Skeletal muscle satellite cell (primary cell): ENCODE data around the gene UST.
"Not testable (repeated sequence)": the region's sequence is repeated elsewhere in the genome, so short reads cannot be mapped to it uniquely, and the experiment has no call there.

Source experiments
- H3K27me3 ChIP-seq: 2 replicates; pipeline ENCODE4 v1.7.0; 2013; ENCODE audit warnings: low read length; ENCODE audit not compliant: control insufficient read depth, insufficient read depth
- H3K36me3 ChIP-seq: 2 replicates; pipeline ENCODE4 v1.7.0; 2013; ENCODE audit warnings: mild to moderate bottlenecking, control low read depth, low read length; ENCODE audit not compliant: insufficient read depth
- H3K4me1 ChIP-seq: 2 replicates; pipeline ENCODE4 v1.7.0; 2013; ENCODE audit warnings: low read length; ENCODE audit not compliant: control insufficient read depth, insufficient read depth
- H3K4me2 ChIP-seq: 2 replicates; pipeline ENCODE4 v1.7.0; 2013; ENCODE audit warnings: mild to moderate bottlenecking, low read length
- H3K4me3 ChIP-seq: 2 replicates; pipeline ENCODE4 v1.7.0; 2013; ENCODE audit warnings: low read length
- H3K9ac ChIP-seq: 2 replicates; pipeline ENCODE4 v1.7.0; 2013; ENCODE audit warnings: mild to moderate bottlenecking, low read depth, low read length, moderate library complexity
- H3K9me3 ChIP-seq: replicated peaks from 2 replicates; pipeline ENCODE4 v1.7.0; 2013; ENCODE audit warnings: mild to moderate bottlenecking, control low read depth, low read length

Gene UST

DNA sequence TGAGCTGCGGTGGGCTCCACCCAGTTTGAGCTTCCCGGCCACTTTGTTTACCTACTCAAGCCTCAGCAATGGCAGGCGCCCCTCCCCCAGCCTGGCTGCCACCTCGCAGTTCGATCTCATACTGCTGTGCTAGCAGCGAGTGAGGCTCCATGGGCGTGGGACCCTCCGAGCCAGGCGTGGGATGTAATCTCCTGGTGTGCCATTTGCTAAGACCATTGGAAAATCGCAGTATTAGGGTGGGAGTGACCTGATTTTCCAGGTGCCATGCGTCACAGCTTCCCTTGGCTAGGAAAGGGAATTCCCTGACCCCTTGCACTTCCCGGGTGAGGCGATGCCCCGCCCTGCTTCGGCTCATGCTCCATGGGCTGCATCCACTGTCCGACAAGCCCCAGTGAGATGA is 117.3 kb downstream of the UST start:
- not testable (repeated sequence) for H3K9me3 ChIP-seq

DNA sequence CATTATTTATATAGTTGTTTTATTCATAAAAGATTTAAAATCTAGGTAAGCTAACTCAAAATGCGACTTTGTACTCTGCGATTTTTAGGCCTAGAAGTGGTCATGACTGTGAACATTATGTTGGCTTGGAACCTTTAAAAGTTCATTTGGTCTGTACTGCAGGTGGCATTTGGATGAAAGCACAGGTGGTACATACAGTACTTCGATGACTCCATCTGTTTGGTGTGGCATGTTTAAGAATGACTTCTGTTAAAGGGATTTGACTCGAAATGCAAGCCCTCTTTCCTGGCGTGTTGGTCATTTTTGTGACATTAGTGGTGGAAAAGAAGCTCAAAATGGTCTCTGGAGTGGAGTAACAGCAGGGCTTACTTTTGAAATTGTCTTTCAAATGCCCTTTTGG is 118.1 kb downstream of the UST start:
- no peak overlapping the region for H3K4me3 ChIP-seq
- H3K9me3 ChIP-seq: no peaks in the 10 kb centered on the region
- H3K4me1 ChIP-seq: peaks cover 31% of the 10 kb centered on the region
- H3K4me2 ChIP-seq: no peak overlapping the region
- no peaks in the 10 kb centered on the region for H3K36me3 ChIP-seq
- no peaks in the 10 kb centered on the region for H3K27me3 ChIP-seq
- H3K9ac ChIP-seq: no peak overlapping the region

More for the DNA sequence above, 117.3 kb downstream of the UST start:
- not testable (repeated sequence) for H3K4me3 ChIP-seq, H3K36me3 ChIP-seq, H3K4me2 ChIP-seq, H3K27me3 ChIP-seq, H3K9ac ChIP-seq
- H3K4me1 ChIP-seq: peaks cover 25% of the 10 kb centered on the region

DNA sequence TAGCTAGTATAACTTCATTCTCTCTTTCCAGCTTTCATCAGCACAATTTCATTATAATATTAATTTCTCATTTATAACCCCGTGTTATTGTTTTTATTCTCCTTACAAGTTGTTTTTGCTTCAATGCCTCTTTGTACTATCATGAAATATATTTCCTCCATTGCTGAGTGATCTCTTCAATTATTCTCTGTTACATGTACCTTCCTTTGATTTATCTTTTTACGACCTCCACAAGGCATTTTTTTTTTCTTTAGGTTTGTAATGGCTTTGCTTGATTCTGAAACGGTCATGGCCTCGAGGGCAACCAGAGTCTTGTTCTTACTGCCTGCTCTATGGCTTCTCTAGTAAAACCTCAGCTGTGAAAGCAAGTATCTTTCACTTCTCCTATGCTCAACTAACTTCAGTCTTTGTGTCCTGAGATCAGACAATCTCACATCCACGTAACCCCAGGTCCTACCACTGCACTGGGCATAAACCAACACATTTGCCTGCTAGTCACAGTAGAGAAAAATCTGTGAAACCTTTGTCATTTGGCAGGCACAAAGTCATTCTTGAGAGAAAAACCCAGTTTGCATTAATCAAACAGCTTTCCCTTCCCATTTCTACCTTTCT is 119.9 kb downstream of the UST start:
- H3K4me1 ChIP-seq: peaks cover 37% of the 10 kb centered on the region
- no peak overlapping the region for H3K9ac ChIP-seq

DNA sequence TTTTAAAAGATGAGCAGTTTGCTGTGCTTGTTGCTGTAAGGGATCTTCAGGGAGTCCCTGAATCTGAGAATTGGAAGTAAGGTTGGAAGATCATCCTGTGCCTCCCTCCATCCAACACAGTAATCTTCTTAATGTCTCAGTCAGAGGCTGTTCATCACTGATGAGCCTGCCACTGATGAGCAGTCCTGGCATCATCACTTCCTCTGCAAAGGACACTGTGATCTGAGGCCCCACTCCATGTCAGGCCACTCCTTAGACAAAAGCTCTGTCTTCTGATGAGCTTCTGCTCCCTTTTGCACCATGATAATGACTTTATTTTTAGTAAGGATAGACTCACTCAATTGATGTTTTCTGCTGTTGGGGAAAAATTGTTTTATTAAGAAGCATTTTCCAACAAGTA is 121.0 kb downstream of the UST start:
- Histone ChIP-seq H3K9me3 (no peaks in the 10 kb centered on the region), H3K27me3 (no peaks in the 10 kb centered on the region), H3K36me3 (no peaks in the 10 kb centered on the region), H3K4me3 (no peak overlapping the region), H3K4me1 (peaks cover 37% of the 10 kb centered on the region), H3K9ac (peak overlapping the region; percentile 7), H3K4me2 (peak overlapping the region; percentile 51)

More for the DNA sequence above, 119.9 kb downstream of the UST start:
- Histone ChIP-seq H3K36me3 (no peaks in the 10 kb centered on the region), H3K4me2 (no peak overlapping the region), H3K4me3 (no peak overlapping the region), H3K27me3 (no peaks in the 10 kb centered on the region), H3K9me3 (no peaks in the 10 kb centered on the region)

DNA sequence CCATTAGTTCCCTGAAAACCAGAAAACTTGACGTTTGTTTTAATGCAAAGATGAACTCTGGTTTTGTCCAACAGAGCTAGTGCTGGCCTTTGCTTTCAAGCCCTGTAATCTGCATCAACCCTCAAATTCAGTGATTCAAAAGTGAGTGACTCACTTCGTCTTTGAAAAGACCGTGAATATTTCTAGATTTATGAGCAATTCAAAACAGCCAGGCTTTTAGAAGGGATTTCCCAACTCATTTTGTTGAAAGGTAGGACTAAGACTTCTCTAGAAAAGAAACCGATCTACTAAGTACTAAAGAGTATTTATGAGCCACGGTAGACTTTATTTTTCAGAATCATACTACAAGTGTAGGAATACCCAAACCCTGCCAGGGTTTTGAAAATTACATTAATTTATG is 121.5 kb downstream of the UST start:
- H3K4me3 ChIP-seq: no peak overlapping the region

DNA sequence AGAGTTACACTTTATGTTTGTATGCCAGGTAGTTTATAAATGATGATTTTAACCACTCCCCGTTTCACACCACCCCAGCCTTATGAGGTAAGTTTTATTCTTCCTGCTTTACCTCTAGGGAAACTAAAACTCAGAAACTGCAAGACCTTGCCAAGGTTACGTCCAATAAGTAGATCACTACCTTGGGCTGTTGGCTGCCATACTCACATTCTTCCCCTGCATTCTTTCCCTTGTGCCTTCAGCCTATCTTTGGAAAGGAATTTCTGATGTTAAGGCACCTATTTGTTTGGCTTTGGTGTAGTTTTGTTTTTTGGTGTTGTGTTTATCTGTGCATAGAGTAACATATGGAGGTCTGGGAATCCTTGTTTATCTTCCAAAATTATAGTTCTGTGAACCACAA is 122.1 kb downstream of the UST start:
- no peak overlapping the region for H3K4me3 ChIP-seq

More for the DNA sequence above, 121.5 kb downstream of the UST start:
- peaks cover 37% of the 10 kb centered on the region for H3K4me1 ChIP-seq
- H3K9me3 ChIP-seq: no peaks in the 10 kb centered on the region
- peak overlapping the region; percentile 51 for H3K4me2 ChIP-seq
- no peaks in the 10 kb centered on the region for H3K36me3 ChIP-seq
- H3K9ac ChIP-seq: peak overlapping the region; percentile 7
- H3K27me3 ChIP-seq: no peaks in the 10 kb centered on the region

DNA sequence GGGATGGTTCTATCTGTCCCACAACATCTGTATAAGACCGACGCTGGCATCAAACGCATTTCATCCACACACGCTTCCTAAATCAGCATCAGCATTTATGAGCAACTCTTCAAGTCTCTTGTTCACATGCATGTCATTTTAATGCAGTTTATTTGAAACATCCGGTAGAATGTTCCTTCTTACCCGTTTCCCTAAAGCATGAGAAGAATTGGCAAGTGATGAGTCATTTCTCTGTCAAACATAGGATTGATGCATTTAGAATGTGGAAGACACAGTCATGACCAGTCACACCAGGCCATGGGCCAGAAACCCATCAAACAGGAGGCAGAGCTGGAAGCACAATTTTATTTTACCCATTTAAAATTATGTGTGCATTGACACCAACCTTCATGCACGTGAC is 122.8 kb downstream of the UST start:
- H3K4me3 ChIP-seq: no peak overlapping the region
- H3K4me1 ChIP-seq: peaks cover 37% of the 10 kb centered on the region
- peak overlapping the region; percentile 3 for H3K9ac ChIP-seq
- H3K27me3 ChIP-seq: no peaks in the 10 kb centered on the region
- H3K36me3 ChIP-seq: no peaks in the 10 kb centered on the region
- peak overlapping the region; percentile 10 for H3K4me2 ChIP-seq
- no peaks in the 10 kb centered on the region for H3K9me3 ChIP-seq

More for the DNA sequence above, 122.1 kb downstream of the UST start:
- no peaks in the 10 kb centered on the region for H3K9me3 ChIP-seq
- peaks cover 37% of the 10 kb centered on the region for H3K4me1 ChIP-seq
- H3K36me3 ChIP-seq: no peaks in the 10 kb centered on the region
- peak overlapping the region; percentile 51 for H3K4me2 ChIP-seq
- no peaks in the 10 kb centered on the region for H3K27me3 ChIP-seq
- H3K9ac ChIP-seq: peak overlapping the region; percentile 3

DNA sequence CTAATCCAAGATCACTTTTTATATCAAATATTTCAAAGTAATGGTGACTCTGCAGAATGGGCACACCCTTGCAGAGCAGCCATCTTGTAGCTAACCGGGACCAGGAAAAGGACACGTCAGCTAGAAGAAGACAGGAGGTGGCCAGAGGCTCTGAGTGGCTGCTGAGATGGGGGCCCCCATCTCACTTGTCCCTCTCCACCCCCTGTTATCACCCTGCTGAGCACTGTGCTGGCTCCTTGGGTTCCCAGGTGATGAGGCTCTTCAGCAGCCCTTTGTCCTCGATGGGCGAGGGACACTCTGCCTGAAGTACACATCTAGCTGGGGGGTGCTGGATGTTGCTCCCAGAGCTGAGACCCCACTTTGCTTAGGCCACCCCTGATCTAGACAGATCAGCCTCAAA is 126.3 kb downstream of the UST start:
- H3K4me1 ChIP-seq: peaks cover 22% of the 10 kb centered on the region
- H3K27me3 ChIP-seq: no peaks in the 10 kb centered on the region

DNA sequence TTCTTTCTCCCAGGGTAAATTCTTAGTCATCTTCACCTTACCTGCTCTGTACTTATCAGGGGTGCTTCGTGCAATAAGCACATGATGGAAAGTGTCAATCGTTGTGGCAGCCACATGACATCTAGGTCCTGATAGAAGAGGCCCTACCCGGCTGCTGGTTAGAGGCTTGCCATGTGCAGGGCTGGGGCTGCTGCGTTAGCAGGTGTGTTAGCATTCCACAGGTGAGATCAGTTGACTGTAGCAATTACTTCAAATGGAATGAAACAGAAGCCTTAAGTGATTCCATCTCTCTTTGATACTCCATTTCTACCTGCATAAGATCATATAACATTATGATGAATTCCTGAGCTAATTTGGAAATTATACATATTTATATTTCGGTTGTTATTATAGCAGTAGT is 127.0 kb downstream of the UST start:
- no peaks in the 10 kb centered on the region for H3K36me3 ChIP-seq
- no peak overlapping the region for H3K9ac ChIP-seq

More for the DNA sequence above, 126.3 kb downstream of the UST start:
- H3K9ac ChIP-seq: no peak overlapping the region
- H3K4me2 ChIP-seq: no peak overlapping the region
- no peak overlapping the region for H3K4me3 ChIP-seq
- H3K9me3 ChIP-seq: no peaks in the 10 kb centered on the region
- no peaks in the 10 kb centered on the region for H3K36me3 ChIP-seq

DNA sequence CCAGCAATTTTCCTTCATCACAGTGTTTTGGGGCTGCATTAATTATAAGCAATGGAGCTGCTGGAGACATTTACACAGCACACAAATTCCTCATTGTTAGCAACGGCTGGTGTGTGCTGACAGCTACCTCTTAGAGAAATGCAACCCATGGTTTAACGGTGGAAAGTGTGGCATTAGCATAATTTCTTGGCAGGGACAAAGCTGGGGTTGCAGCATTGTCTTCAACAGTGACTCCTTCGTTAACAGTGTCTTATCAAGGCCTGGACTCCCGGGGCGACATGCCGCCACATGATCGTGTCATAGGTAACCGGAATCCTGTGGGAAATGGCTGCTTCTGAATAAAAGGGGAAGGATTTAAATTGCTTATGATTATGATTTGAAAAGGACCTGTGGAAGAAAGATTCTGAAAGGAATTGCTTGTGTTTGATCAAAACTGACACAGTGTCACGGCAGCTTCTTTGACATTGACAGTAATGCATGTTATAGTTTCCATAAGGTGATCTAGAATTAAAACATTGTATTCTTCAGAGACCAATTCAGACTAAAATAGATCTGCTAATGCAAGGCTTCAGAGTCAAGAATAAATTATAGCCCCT is 128.0 kb downstream of the UST start:
- no peak overlapping the region for H3K9ac ChIP-seq

More for the DNA sequence above, 127.0 kb downstream of the UST start:
- Histone ChIP-seq H3K4me1 (peaks cover 15% of the 10 kb centered on the region), H3K4me2 (no peak overlapping the region), H3K27me3 (no peaks in the 10 kb centered on the region), H3K9me3 (no peaks in the 10 kb centered on the region), H3K4me3 (no peak overlapping the region)

DNA sequence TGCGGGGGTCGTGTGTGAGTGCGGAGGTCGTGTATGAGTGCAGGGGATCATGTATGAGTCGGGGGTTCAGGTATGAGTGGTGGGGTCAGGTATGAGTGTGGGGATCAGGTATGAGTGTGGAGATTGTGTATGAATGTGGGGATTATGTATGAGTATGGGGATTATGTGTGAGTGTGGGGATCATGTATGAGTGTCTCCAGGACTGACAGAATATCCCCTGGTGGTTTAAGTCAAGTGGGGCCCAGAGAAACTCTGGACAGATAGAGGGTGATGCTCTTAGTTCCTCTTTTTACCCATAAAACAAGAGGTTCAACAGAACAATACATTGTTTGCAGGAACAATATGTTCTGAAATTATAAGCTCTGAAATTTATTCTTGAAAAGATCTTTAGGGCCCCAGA is 131.9 kb downstream of the UST start:
- no peaks in the 10 kb centered on the region for H3K27me3 ChIP-seq
- no peaks in the 10 kb centered on the region for H3K4me1 ChIP-seq
- H3K9me3 ChIP-seq: no peaks in the 10 kb centered on the region
- no peak overlapping the region for H3K9ac ChIP-seq
- H3K4me2 ChIP-seq: no peak overlapping the region
- no peak overlapping the region for H3K4me3 ChIP-seq
- no peaks in the 10 kb centered on the region for H3K36me3 ChIP-seq

More for the DNA sequence above, 128.0 kb downstream of the UST start:
- Histone ChIP-seq H3K4me1 (peaks cover 8% of the 10 kb centered on the region), H3K4me2 (no peak overlapping the region), H3K36me3 (no peaks in the 10 kb centered on the region), H3K4me3 (no peak overlapping the region), H3K9me3 (no peaks in the 10 kb centered on the region), H3K27me3 (no peaks in the 10 kb centered on the region)

DNA sequence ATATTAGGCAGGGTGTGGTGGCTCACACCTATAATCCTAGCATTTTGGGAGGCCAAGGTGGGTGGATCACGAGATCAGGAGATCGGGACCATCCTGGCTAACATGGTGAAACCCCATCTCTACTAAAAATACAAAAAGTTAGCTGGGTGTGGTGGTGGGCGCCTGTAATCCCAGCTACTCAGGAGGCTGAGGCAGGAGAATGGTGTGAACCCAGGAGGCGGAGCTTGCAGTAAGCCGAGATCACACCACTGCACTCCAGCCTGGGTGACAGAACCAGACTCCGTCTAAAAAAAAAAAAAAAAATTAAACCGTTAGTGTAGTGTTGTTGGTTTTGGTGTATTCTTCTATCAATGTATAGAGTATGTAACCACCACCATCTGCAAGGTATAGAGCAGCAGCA is 133.9 kb downstream of the UST start:
- not testable (repeated sequence) for H3K36me3 ChIP-seq, H3K9me3 ChIP-seq, H3K27me3 ChIP-seq, H3K4me1 ChIP-seq, H3K9ac ChIP-seq, H3K4me2 ChIP-seq, H3K4me3 ChIP-seq
